Loucy (cell line): ENCODE data around the gene IL17B.

Experiments
- EZH2phosphoT487 ChIP-seq: fragments of 200-600 bp; IDR thresholded peaks from 2 replicates; pipeline ENCODE4 v1.6.1; 2018; ENCODE audit warnings: antibody characterized with exemption, mild to moderate bottlenecking, moderate library complexity, borderline replicate concordance
- TF ChIP-seq, protein P1 (sequence below): fragments of 200-600 bp; sonication (generic); conservative IDR thresholded peaks from 2 replicates; pipeline ENCODE4 v1.5.1; 2014; ENCODE audit warnings: mild to moderate bottlenecking, antibody characterized with exemption, low read length

GRCh38 chr5:149379818-149380374 is 804 bp upstream of the IL17B start:
- TF ChIP-seq, protein P1, sequence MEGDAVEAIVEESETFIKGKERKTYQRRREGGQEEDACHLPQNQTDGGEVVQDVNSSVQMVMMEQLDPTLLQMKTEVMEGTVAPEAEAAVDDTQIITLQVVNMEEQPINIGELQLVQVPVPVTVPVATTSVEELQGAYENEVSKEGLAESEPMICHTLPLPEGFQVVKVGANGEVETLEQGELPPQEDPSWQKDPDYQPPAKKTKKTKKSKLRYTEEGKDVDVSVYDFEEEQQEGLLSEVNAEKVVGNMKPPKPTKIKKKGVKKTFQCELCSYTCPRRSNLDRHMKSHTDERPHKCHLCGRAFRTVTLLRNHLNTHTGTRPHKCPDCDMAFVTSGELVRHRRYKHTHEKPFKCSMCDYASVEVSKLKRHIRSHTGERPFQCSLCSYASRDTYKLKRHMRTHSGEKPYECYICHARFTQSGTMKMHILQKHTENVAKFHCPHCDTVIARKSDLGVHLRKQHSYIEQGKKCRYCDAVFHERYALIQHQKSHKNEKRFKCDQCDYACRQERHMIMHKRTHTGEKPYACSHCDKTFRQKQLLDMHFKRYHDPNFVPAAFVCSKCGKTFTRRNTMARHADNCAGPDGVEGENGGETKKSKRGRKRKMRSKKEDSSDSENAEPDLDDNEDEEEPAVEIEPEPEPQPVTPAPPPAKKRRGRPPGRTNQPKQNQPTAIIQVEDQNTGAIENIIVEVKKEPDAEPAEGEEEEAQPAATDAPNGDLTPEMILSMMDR, result no peak
- no peak for TF ChIP-seq EZH2phosphoT487
